Colonic mucosa (tissue), 4 donors: Measurements from ENCODE around the gene ZNF273. TPM values are rescaled to one million over a fixed set of nuclear protein-coding genes. Genes with fewer than 3 reads are reported as not detected.
A peak's percentile ranks its signal among the peaks of the same experiment; 100 is the strongest.

ENCODE experiments used
- DNase-seq: peaks from one replicate; pipeline ENCODE4 v3.0.0-alpha.2; 2020
- H3K27ac ChIP-seq: fragments of 200-600 bp; one replicate; pipeline ENCODE4 v1.8.0; 2021
- H3K27me3 ChIP-seq: fragments of 200-600 bp; one replicate; pipeline ENCODE4 v1.8.0; 2021
- H3K36me3 ChIP-seq: fragments of 200-600 bp; one replicate; pipeline ENCODE4 v1.8.0; 2021
- H3K4me1 ChIP-seq: fragments of 200-600 bp; one replicate; pipeline ENCODE4 v1.8.0; 2021; ENCODE audit warnings: mild to moderate bottlenecking
- H3K4me3 ChIP-seq: fragments of 200-600 bp; one replicate; pipeline ENCODE4 v1.8.0; 2021
- H3K9ac ChIP-seq, 2 donors: one replicate each; pipeline ENCODE4 v1.7.0; 2013; ENCODE audit warnings: control low read depth in 2 of 2, low read depth in 2 of 2, low read length in 2 of 2
- H3K9me3 ChIP-seq: fragments of 200-600 bp; one replicate; pipeline ENCODE4 v1.8.0; 2021
- intact Hi-C: fragments of 100-400 bp; cut with DNase I; formaldehyde crosslinking; loops from one replicate; pipeline ENCODE4 v1.14.1; 2022
- total RNA-seq, 2 donors: library from RNA; stranded (reverse); fragmentation: NEBNext Ultra II Directional in 1 of 2; extraction: Animal tissue kit (Norgen Biotek cat#: 25700) in 1 of 2; gene quantifications; one replicate each; pipeline ENCODE4 v1.2.1, GENCODE V29; 2021
- TF ChIP-seq, protein P1 (sequence below): fragments of 200-600 bp; IDR thresholded peaks from one replicate; pipeline ENCODE4 v1.8.0; 2022; ENCODE audit warnings: antibody characterized with exemption, mild to moderate bottlenecking
- donor health status: healthy.
- donor health status: DM: no; HTN: no; CAD: no.
- donor health status: DM: no; HTN: no; CAD: no.

Gene ZNF273
- total RNA-seq, 2 donors from 2014 or later: 5.0 to 7.1 TPM

- TF ChIP-seq, protein P1, sequence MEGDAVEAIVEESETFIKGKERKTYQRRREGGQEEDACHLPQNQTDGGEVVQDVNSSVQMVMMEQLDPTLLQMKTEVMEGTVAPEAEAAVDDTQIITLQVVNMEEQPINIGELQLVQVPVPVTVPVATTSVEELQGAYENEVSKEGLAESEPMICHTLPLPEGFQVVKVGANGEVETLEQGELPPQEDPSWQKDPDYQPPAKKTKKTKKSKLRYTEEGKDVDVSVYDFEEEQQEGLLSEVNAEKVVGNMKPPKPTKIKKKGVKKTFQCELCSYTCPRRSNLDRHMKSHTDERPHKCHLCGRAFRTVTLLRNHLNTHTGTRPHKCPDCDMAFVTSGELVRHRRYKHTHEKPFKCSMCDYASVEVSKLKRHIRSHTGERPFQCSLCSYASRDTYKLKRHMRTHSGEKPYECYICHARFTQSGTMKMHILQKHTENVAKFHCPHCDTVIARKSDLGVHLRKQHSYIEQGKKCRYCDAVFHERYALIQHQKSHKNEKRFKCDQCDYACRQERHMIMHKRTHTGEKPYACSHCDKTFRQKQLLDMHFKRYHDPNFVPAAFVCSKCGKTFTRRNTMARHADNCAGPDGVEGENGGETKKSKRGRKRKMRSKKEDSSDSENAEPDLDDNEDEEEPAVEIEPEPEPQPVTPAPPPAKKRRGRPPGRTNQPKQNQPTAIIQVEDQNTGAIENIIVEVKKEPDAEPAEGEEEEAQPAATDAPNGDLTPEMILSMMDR: no peak
- Histone ChIP-seq H3K27ac (no peak overlapping the region), H3K27me3 (no peaks in the 10 kb centered on the region), H3K4me3 (no peak overlapping the region), H3K9me3 (no peaks in the 10 kb centered on the region), H3K9ac (no peak overlapping the region), H3K36me3 (no peaks in the 10 kb centered on the region), H3K4me1 (no peaks in the 10 kb centered on the region)
- DNase-seq: peak; percentile 9
- intact Hi-C loops: no loop called here
Measured at GRCh38 chr7:64884913-64885370, 18.1 kb upstream of the ZNF273 start.

GRCh38 chr7:64885520-64886240 lies 17.4 kb upstream of the ZNF273 start:
- no peak overlapping the region for H3K27ac ChIP-seq
- H3K9me3 ChIP-seq: no peaks in the 10 kb centered on the region
- H3K27me3 ChIP-seq: no peaks in the 10 kb centered on the region
- H3K4me3 ChIP-seq: no peak overlapping the region
- no peak overlapping the region for H3K9ac ChIP-seq
- TF ChIP-seq, protein P1: no peak
- H3K36me3 ChIP-seq: no peaks in the 10 kb centered on the region
- no peaks in the 10 kb centered on the region for H3K4me1 ChIP-seq
- intact Hi-C loops: no loop called here
- DNase-seq: peak; percentile 11

DNA sequence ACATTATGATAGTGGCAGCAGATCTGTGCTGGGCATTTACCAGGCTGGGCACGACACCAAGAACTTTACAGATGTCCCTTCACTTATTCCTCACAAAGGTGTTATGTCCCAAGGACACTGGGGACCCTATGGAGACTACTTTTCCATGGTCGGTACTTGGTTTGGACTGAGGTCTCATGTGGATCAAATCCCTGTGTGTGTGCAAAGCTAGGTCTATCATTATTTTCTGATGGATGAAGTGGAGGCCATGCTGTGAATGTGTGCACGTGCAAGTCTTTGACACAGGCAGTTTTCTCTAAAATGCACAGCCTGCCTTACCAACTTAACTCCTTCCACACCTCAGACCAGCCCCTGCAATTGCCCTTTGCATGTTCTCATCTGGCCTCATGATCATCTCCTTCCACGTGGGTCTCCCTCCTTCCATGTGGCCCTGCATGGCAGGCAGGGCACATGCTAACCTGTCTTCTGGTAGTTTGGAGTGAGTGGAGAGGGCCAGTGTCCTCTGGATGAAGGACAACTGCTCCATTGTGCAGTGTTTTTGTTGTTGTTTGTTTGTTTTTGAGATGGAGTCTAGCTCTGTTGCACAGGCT lies 16.0 kb upstream of the ZNF273 start:
- Histone ChIP-seq H3K9ac (no peak overlapping the region), H3K27ac (no peak overlapping the region), H3K27me3 (no peaks in the 10 kb centered on the region), H3K36me3 (no peaks in the 10 kb centered on the region), H3K9me3 (no peaks in the 10 kb centered on the region), H3K4me3 (no peak overlapping the region), H3K4me1 (no peaks in the 10 kb centered on the region)
- TF ChIP-seq, protein P1: no peak
- peak; percentile 12 for DNase-seq
- intact Hi-C loops: no loop called here

GRCh38 chr7:64887756-64888508 lies 15.1 kb upstream of the ZNF273 start:
- H3K27me3 ChIP-seq: no peaks in the 10 kb centered on the region
- peak; percentile 61 for DNase-seq
- H3K4me1 ChIP-seq: no peaks in the 10 kb centered on the region
- no peak overlapping the region for H3K27ac ChIP-seq
- intact Hi-C loops: no loop called here
- TF ChIP-seq, protein P1: peak; percentile 63
- no peaks in the 10 kb centered on the region for H3K9me3 ChIP-seq
- peak overlapping the region; percentile 68 to 81 for H3K9ac ChIP-seq
- no peaks in the 10 kb centered on the region for H3K36me3 ChIP-seq
- peak overlapping the region; percentile 63 for H3K4me3 ChIP-seq

- TF ChIP-seq, protein P1: no peak
- intact Hi-C loops: no loop called here
- DNase-seq: no peak
- Histone ChIP-seq H3K9me3 (no peaks in the 10 kb centered on the region), H3K4me1 (no peaks in the 10 kb centered on the region), H3K36me3 (no peaks in the 10 kb centered on the region), H3K4me3 (peak overlapping the region; percentile 63), H3K27ac (no peak overlapping the region), H3K27me3 (no peaks in the 10 kb centered on the region), H3K9ac (peak overlapping the region; percentile 68 to 81)
Measured at GRCh38 chr7:64888561-64888900, 14.5 kb upstream of the ZNF273 start.
